Activated CD4-positive, alpha-beta T cell treated with anti-CD3 and anti-CD28 coated beads for 1 hour (primary cell): Measurements from ENCODE around the gene POGLUT2.
"Not testable (repeated sequence)": the region's sequence is repeated elsewhere in the genome, so short reads cannot be mapped to it uniquely, and the experiment has no call there.

ENCODE experiments used
- DNase-seq: peaks from one replicate; pipeline ENCODE4 v3.0.0-alpha.2; 2020

POGLUT2 gene

DNA sequence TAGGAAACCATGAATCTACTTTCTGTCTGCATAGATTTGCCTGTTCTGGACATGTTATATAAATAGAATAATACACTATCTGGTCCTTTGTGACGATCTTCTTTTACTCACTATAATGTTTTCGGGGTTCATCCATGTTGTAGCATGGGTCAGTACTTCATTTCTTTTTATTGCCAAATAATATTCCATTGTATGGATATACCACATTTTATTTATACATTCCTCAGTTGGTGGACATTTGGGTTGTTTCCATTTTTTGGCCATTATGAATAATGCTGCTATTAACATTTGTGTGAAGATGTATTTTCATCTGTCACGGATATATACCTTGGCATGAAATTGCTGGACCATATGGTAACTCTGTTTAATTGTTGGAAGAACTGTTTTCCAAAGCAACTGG is 6.9 kb upstream of the POGLUT2 start:
- no peak for DNase-seq

DNA sequence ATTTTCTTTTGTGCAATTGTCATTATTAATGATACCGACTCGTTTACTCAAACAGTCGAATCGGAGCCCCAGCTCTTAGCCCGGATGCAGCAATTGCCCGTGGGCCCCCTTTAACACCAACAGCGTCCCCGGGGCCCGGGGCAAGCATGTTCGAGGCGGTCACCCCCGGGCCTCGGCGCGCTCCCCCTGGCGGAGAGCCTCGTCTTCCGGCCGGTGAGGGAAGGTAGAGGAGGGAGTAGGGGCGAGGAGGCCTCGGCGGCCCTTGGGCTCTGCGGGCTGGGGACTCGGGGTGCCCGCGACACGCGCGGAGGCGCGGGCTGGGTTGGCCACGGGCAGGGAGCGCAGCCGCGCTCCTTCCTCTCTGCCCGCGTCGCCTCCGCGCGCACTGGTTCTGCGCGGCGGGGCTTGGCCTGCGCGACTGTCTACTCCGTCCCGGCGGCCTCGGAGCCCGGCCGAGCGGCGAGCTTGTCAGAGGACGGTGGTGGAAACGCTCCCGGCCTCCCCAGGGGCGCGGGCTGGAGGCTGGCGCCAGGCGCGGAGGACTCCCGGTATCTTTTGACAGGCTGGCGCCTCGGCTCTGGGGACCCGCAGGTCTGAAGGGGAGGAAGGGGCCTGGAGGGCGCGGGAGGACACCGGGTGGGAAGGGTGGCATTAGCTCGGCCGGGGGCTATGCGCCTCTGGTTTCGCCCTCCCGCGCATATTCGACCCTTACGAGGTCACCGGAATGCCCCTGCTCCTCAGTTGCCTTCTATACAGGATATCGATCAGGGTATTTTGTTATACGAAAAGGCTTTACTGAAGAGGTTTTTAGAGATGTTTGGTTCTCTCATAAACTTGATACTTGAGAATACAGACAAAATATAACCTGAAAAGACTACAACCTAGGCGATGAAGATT is 1.6 kb upstream of the POGLUT2 start:
- DNase-seq, result peak; percentile 66

DNA sequence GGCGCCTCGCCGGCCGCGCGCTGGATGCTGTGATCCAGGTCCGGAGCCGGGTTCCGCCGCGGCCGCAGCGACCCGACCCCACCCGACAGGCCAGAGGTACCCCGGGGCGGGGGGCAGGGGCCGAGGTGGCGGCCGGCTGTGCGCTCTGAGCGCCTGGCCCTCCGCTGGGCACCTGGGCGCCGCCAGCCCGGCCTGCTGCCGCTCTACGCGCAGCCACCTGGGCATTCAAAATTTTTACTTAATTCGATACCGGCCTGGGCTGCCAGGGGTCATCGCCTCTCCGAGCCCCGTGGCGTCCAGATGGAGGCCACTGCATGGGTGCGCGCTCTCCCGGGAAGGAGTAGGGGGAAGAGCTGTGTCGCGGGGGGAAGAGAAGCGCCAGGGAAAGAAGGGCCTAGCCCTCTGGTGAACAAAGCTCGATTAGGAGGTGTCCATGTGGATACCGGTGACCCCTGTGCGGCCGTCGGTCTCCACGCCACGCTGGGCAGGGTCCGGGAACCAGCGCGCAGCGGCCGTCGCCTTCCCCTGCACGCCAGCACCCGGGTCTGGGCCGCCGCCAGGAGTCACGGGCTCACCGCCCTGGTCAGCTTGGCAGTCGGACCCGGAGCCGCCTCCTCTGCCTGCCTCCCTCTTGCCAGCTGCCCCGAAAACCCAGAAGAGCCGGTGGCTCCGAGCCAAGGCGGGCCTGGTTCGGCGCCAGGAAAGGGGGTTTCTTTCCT is 809 bp upstream of the POGLUT2 start:
- DNase-seq, result no peak

DNA sequence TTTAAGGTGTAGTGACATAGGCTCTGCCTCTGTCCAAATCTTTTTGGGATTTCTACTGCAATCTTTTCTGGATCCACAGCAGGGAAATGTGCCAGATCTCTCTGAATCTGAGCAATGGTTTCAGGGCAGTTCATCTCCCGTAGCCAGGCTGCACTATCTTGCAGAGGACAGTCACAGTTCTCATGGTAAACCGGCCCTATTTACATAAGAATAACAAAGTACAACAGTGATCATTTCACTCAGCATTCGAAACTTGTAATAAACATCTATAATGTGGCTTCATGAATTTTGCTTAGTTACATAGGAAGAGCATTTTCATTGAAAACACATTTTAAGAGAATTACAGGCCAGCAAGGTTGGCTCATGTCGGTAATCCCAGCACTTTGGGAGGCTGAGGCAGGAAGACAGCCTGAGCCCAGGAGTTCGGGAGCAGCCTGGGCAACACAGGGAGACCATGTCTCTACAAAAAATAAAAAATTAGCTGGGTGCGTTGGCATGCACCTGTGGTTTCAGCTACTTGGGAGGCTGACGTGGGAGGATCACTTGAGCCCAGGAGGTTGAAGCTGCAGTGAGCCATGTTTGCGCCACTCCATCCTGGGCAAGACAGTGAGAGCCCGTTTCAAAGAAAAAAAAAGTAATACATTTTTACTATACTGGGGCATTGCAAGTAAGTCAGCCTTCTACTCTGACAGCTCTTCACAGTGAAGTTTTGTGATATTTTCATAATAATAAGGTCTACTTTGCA is 5.0 kb downstream of the POGLUT2 start:
- no peak for DNase-seq

DNA sequence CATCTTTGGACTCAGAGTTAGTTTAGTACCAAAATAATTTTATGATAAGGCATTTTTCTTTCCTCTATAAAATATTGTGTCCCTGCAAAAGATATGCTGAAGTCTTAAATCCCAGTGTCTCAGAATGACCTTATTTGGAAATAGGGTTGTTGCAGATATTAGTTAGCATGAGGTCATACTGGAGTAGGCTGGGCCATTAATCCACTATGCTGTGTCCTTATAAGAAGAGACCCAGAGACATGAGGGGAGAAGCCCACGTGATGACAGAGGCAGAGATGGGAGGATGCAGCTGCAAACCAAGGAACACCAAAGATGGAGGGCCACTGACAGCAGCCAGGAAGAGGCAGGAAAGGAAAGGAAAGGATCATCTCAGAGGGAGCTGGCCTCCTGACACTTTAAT is 6.4 kb downstream of the POGLUT2 start:
- no peak for DNase-seq

DNA sequence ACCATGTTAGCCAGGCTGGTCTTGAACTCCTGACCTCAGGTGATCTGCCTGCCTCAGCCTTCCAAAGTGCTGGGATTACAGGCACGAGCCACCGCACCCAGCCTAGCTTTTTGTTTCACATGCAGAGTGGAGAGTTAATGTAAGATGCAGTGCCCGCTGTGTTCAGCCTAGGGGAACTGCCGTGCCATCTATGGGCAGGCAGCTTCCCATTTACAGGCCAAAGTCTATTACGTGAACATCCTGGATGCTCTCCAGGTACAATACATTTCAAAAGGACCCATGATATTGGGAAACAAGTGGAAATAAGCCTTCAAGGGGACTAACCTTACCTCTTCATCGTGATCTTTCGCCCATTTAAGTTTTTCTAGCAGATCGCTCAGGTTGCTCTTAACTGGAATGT is 10.1 kb downstream of the POGLUT2 start:
- DNase-seq, result no peak

DNA sequence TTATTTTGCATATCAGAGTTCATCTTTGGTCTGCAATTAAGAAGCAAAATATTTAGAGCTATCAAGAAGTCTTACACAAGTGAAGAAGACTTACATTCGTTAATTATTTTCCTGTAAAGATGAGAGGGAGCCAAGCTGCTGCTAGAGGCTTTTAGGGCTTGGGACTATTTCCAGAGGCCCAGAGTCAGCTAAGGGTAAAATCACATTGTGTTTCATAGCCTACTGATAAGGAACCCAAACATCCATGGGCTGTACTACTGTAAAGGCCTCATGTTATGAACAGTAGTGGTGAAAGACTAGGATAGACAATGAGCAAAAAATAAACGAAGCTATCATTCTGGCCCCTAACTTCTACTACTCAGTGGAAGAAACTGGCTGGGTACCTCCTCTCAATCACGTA is 14.3 kb downstream of the POGLUT2 start:
- no peak for DNase-seq

DNA sequence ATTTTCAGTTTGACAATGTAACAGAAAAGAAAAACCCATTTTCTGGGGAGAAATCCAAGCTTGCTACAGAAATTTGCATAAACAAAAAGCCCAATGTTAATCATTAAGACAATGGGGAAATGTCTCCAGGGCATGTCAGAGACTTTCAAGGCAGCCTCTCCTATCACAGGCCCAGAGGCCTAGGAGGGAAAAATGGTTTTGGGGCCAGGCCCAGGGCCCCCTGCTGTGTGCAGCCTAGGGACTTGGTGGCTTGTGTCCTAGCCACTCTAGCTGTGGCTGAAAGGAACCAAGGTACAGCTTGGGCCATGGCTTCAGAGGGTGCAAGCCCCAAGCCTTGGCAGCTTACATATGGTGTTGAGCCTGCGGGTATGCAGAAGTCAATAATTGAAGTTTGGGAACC is 17.2 kb downstream of the POGLUT2 start:
- no peak for DNase-seq

DNA sequence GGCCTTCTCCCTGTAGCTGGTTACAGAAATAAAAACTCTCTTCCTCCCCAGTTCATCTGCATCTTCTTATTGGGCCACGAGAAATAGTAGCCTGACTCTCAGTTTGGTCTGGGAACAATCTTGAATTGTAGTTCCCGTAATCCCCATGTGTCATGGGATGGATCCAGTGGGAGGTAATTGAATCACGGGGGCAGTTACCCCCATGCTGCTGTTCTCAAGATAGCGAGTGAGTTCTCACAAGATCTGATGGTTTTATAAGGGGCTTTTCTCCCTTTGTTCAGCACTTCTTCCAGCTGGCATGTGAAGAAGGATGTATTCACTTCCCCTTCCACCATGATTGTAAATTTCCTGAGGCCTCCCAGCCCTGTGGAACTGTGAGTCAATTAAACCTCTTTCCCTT is 18.1 kb downstream of the POGLUT2 start:
- DNase-seq, result not testable (repeated sequence)

DNA sequence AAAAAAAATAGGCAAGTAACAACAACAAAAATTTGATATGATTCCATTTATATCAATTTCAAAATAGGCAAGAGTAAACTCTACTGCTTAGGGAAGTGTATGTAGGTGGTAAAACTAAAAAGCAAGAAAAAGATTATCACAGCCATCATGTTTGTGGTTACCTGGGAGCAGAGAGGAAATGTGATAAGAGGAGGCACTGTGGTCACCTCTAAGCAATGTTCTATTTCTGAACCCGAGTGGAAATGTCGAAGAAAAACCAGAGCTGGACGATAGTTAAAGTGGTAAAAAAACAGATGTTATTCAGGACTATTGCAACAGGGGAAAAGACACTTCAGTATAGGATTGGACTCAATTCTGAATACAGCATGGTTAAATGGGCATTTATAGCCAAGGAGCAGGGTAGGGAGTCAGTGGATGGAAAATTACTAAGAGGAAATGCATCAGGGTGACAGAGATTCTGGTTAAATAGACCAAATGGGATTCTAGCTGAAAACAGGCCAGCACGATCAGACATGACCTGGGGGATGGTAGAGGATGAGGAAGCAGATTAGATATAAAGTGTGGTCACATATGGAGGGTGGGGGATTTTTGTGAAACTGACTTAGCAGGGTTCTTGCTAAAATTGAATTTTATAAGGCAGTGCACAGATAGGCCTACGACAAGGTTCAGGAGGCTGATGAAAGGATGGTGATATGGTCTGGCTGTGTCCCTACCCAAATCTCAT is 19.2 kb downstream of the POGLUT2 start:
- no peak for DNase-seq

DNA sequence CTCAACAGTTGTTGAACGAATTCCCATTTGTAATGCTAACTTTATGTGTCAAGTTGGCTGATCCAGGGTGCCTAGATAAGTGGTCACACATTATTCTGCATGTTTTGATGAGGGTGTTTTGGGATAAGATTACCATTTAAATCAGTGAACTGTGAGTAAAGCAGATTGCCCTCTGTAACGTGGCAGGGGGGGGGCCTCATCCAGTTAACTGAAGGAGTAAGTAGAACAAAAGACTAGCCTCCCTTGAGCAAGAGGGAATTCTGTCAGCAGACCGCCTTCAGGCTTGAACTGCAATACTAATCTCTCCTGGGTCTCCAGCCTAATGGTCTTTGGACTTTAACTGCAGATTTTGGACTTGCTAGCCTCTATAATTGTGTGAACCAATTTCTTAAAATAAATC is 21.0 kb downstream of the POGLUT2 start:
- DNase-seq, result no peak

DNA sequence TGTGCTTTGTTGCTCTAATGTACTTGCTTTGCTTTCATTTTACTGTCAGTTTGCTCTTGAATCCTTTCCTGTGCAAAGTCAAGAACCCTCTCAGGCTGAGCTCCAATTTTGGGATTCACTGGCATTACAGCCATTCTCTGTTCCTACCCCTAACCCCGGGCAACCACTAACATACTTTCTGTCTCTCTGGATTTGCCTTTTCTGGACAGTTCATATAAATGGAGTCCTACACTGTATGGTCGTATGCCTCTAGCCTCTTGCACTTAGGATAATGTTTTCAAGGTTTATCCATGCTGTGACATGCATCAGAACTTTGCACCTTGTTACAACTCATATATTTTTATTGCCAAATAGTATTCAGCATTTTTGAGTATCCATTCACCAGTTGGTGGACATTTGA is 22.5 kb downstream of the POGLUT2 start:
- no peak for DNase-seq

DNA sequence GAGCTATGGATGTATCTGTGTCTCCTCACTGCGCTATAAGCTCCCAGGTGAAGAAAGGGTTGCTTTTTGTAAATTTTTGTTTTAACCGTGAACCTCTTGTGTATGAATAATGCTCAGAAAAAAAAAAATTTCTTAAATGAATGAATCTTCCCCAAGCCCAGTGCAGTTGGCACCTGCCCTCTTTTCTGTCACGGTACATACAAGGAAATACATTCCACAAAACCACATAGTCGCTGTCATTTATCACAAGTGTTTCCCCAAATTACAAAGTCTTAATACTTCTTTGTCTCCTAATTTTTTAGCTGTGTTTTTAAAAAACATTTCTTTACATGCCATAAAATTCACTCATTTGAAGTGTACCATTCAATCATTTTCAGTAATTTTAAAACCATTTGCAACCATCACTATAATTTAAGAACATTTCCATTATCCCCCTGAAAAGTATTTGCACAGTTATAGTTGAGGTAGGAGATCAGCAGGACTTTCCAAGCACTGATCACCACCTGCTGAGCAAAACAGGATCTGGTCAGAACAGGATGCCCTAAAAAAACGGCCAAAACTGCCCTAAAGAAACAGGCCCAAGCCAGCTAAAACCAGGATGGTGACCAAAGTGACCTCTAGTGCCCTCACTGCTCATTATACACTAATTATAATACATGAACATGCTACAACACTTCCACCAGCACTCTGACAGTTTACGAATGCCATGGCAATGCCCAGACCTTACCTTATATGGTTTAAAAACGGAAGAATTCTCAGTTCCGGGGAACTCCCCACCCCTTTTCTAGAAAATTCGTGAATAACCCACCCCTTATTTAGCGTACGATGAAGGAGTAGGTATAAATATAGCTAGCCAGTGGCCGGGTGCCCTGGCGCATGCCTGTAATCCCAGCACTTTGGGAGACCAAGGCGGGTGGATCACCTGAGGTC is 23.9 kb downstream of the POGLUT2 start:
- DNase-seq, result no peak

DNA sequence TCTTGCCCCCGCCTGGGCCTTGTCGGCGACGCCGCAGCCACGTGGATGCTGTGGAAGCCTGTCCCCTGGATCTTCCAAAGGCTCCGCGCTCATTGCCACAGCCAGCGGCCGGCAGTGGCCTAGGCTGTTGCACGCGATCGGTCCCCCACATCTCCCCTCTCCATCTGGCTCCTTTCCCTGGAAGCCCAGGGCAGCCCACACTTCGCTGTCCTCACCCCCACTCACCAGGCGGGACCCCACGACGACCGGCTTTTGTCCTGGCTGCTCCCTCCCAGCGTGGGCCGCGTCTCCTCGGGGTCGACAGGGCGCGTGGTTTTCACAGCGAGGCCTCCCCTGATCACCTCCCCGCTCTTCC is 24.6 kb downstream of the POGLUT2 start:
- DNase-seq, result no peak

DNA sequence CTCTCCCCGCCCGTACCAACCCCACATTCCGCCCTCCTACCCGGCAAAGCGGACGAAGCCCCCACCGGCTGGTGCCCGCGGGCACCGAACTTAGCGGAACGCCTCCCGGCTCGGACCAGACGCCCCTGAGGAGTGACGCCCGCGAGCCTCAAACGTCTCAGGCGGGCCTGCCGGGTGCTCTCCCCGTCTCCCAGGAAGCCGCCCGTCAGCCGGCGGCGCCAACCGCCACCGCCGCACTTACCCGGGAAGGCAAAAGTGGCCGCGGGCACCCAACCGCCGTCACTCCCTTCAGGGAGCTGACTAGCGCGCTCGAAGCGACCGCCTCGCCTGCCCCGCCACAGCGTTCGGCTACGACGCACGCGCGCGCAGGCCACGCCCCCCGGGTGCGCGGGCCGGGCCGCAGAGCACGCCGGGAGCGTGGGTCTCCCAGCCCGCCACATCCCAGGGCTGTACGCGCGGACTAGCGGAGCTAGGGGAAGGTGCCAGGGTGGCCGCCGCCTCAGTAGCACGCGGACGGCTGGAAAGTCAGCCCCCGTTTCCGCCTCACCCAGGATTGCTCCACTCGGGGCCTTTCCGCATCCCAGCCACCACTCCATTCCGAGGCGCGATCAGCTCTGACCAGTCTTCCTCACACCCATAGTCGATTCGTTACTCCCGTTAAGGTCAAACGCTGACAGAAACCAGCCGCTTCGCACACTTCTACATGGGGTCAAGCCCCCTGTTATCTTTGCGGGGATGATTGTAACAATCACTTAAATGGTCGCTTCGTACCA is 25.1 kb downstream of the POGLUT2 start, which contains the start of gene TEX30:
Gene TEX30, minus strand, starts transcription at position 346 of the 773 bp plus-strand sequence. CDS start 3,760 bp downstream, outside the sequence.
- DNase-seq, result peak; percentile 81

DNA sequence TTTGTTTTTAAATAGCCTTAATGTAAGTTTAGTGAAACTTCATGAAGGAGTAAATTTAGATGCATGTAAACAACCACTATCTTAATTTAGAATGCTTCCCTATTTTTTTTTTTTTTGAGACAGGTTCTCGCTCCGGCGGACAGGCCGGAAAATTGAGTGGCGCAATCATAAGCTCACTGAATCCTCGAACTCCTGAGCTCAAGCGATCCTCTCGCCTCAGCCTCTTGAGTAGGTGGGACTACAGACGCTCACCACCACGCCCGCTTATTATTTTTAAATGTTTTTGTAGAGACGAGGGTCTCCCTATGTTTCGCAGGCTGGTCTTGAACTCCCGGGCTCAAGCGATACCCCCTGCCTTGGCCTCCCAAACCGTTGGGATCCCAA is 26.7 kb downstream of the POGLUT2 start:
- no peak for DNase-seq

DNA sequence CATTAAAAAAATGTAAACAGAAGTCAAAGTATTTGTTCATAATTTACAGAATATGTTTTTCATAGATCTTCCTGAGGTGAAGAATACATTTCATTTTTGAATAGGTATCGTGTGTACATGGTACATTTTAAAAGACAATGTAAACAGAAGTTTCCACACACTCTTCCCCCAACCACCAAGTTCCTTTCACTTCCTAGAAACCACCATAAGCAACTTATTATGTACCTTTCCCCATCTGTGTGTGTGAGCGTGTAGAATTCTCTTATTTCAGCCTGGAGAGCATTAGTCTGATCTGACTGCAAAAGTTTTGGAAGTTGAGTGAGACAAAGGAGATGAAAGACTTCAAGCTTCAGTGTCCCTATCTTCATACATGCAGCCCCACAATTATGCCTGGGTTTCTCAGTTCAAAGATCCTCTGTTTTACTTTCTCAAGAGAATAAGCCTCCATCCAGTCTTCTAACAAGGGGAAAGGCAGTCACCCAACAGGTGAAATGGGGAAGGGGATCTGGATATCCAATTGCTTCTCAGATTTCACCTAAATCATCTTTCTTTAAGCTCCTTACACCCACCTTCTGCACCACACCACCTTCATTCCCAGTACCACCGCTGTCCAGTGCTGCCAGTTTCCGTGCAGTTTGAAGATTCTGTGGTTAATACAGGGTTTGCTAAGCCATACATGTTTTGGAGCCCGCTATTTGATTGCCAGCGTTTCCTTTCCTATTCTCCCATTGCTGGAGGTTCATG is 27.3 kb downstream of the POGLUT2 start:
- no peak for DNase-seq

DNA sequence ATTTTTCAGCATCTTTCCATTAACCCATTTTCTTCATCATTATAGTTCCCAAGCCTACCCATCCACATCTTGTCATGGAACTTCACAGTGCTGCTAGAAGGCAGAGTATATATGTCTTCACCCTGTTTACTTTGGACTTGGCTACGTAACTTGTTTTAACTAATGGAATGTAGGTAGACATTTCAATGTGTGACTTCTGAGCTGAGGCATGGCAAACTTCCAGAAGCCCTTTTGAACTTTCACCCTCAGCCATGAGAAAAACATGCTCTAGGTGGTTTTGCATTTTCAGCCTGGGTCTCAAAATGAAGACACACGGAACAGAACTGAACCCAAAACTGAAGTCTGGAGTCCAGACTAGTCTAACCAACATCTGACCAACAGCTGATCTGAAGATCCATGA is 28.3 kb downstream of the POGLUT2 start:
- DNase-seq, result no peak

DNA sequence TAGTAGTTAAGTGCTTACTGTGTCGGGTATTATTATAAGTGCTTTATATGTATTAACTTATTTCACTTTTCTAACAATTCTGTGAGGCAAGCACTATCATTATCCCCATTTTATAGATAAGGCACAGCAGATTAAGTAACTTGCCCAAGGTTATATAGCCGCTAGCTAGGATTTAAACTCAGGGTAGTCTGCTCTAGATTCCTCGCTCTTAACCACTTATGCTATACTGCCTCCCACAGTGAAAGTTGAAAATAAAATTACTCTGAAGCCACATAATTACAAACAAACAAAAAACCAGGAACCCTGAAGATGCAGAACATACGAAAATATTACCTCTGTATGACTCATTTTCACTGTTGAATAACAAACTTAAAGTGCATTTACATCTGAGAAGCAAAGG is 29.1 kb downstream of the POGLUT2 start:
- no peak for DNase-seq

DNA sequence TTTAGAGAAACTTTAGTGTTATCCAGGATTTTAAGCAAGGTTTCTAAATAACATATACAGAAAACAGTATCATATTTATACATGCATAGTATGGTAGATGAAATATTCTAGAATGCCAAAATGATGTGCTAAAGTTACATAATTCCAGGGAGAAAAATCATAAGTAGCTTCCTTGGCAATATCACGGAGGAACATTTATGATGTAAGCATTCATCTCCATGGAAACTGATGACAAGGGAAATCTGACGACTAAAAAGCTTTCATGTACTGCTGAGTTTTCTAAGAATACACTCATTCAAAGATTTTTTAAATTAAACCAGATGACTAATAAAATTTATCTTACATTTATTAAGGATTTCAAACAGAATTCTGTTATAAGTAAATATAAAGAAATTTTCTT is 29.9 kb downstream of the POGLUT2 start:
- no peak for DNase-seq
